22Rv1 (cell line): ENCODE measurements around the gene AKT3.

Source experiments
- H3K27ac ChIP-seq: fragments of 450-650 bp; 2 replicates; pipeline ENCODE4 v1.5.1; 2017
- CTCF ChIP-seq: fragments of 450-650 bp; IDR thresholded peaks from 2 replicates; pipeline ENCODE4 v1.5.1; 2017; ENCODE audit warnings: mild to moderate bottlenecking
- ZFX ChIP-seq: fragments of 450-650 bp; IDR thresholded peaks from 2 replicates; pipeline ENCODE4 v1.6.1; 2017; ENCODE audit warnings: antibody characterized with exemption, borderline replicate concordance

The AKT3 gene

DNA sequence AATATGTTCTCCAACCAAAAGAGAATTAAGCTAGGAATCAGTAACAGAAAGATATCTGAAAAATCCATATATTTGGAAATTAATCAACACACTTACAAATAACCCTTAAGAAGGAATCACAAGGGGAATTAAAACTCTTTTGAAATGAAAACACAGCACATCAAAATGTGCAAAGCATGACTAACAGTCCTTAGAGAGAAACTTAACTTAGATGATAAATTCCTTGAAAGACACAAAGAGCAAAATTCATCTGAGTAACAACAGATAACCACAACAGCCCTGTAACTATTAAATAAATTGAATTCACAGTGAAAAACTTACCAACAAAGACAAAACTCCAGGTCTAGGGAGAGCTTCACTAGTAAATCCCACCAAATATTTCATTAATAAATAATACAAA is 310.4 kb downstream of the AKT3 start:
- TF ChIP-seq ZFX: no peak
- no peak for TF ChIP-seq CTCF
- no peak overlapping the region for H3K27ac ChIP-seq

GRCh38 chr1:243535014-243535413 is 315.0 kb downstream of the AKT3 start:
- no peak overlapping the region for H3K27ac ChIP-seq
- TF ChIP-seq ZFX (no peak), CTCF (no peak)

DNA sequence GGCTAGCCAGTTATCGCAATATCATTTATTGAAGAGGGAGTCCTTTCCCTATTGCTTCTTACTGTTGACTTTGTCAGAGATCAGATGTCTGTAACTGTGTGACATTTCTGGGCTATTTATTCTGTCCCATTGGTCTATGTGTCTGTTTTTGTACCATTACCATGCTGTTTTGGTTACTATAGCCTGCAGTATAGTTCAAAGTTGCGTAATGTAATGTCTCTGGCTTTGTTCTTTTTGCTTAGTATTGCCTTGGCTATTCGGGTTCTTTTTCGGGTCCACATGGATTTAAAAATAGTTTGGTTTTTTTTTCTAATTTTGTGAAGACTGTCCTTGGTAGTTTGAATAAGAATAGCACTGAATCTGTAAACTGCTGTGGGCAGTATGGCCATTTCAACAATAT is 320.5 kb downstream of the AKT3 start:
- no peak overlapping the region for H3K27ac ChIP-seq
- TF ChIP-seq ZFX (no peak), CTCF (no peak)

- TF ChIP-seq ZFX: no peak
- no peak for TF ChIP-seq CTCF
- H3K27ac ChIP-seq: no peak overlapping the region
Measured at GRCh38 chr1:243528459-243529121, 321.5 kb downstream of the AKT3 start.

GRCh38 chr1:243526180-243526579 is 323.9 kb downstream of the AKT3 start:
- no peak overlapping the region for H3K27ac ChIP-seq
- TF ChIP-seq CTCF (no peak), ZFX (no peak)

DNA sequence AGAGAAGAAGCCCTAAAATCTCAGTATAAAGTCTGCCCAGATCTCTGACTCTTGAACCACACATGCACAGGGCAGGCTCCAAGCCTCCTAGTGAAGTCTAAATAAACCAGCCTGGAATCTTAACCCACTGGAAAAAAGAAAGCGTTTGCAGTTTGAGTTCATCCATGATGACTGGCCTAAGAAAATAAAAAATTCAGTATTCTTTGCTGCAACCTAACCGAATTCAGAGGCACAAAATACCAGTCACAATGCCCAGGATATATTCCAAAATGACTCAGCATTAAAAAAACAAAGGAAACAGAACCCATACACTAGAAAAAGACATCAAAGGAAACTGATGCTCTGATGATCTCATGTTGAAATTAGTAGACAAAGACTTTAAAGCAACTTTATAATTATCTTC is 325.0 kb downstream of the AKT3 start:
- TF ChIP-seq ZFX: no peak
- no peak for TF ChIP-seq CTCF
- H3K27ac ChIP-seq: no peak overlapping the region

- no peak for TF ChIP-seq CTCF
- TF ChIP-seq ZFX: no peak
- H3K27ac ChIP-seq: no peak overlapping the region
Measured at GRCh38 chr1:243523766-243524165, 326.3 kb downstream of the AKT3 start.
